Amniotic epithelial cell (primary cell): Measurements from ENCODE around the gene NT5DC1.
A peak's percentile ranks its signal among the peaks of the same experiment; 100 is the strongest.

Experiments
- DNase-seq: peaks from one replicate; pipeline ENCODE4 v3.0.0-alpha.2; 2010; ENCODE audit warnings: low read depth

NT5DC1 gene

GRCh38 chr6:116192786-116193185, 92.1 kb downstream of the NT5DC1 start:
- no peak for DNase-seq

- DNase-seq: no peak
Observed at GRCh38 chr6:116196841-116197240, 96.2 kb downstream of the NT5DC1 start.

- DNase-seq: peak; percentile 26
Observed at GRCh38 chr6:116200619-116201249, 100.1 kb downstream of the NT5DC1 start.

GRCh38 chr6:116201538-116201937, 100.9 kb downstream of the NT5DC1 start:
- no peak for DNase-seq

GRCh38 chr6:116205281-116205680, 104.6 kb downstream of the NT5DC1 start:
- DNase-seq: peak; percentile 46

GRCh38 chr6:116206231-116206903, 105.7 kb downstream of the NT5DC1 start:
- peak; percentile 82 for DNase-seq

- DNase-seq: no peak
Observed at GRCh38 chr6:116208056-116208785, 107.6 kb downstream of the NT5DC1 start.

- no peak for DNase-seq
Observed at GRCh38 chr6:116210316-116210715, 109.7 kb downstream of the NT5DC1 start.

GRCh38 chr6:116210750-116211425, 110.2 kb downstream of the NT5DC1 start:
- peak; percentile 73 for DNase-seq

GRCh38 chr6:116214681-116215080, 114.0 kb downstream of the NT5DC1 start:
- no peak for DNase-seq

- DNase-seq: peak; percentile 59
Observed at GRCh38 chr6:116215414-116215813, 114.8 kb downstream of the NT5DC1 start.

GRCh38 chr6:116217069-116217468, 116.4 kb downstream of the NT5DC1 start:
- DNase-seq: peak; percentile 72

GRCh38 chr6:116218172-116218633, 117.5 kb downstream of the NT5DC1 start:
- DNase-seq: peak; percentile 20

GRCh38 chr6:116218866-116219265, 118.2 kb downstream of the NT5DC1 start:
- peak; percentile 21 for DNase-seq

GRCh38 chr6:116221067-116221466, 120.4 kb downstream of the NT5DC1 start:
- peak; percentile 54 for DNase-seq

GRCh38 chr6:116221911-116222310, 121.3 kb downstream of the NT5DC1 start:
- DNase-seq: no peak

- DNase-seq: no peak
Observed at GRCh38 chr6:116223355-116223754, 122.7 kb downstream of the NT5DC1 start.

GRCh38 chr6:116229287-116229913, 128.7 kb downstream of the NT5DC1 start:
- DNase-seq: peak; percentile 97

GRCh38 chr6:116234689-116235088, 134.0 kb downstream of the NT5DC1 start:
- no peak for DNase-seq

GRCh38 chr6:116238083-116238482, 137.4 kb downstream of the NT5DC1 start:
- no peak for DNase-seq

- no peak for DNase-seq
Observed at GRCh38 chr6:116239256-116239655, 138.6 kb downstream of the NT5DC1 start.

GRCh38 chr6:116239856-116240255, 139.2 kb downstream of the NT5DC1 start:
- no peak for DNase-seq
